Panc1 (cell line): ENCODE measurements around the gene ZNF212.

Experiments used
- POLR2AphosphoS5 ChIP-seq: IDR thresholded peaks from 2 replicates; pipeline ENCODE4 v1.6.1; 2012; ENCODE audit warnings: mild to moderate bottlenecking, low read depth, low read length, moderate library complexity
- TF ChIP-seq, protein P1 (sequence below): fragments of 450-650 bp; IDR thresholded peaks from 2 replicates; pipeline ENCODE4 v1.5.1; 2017; ENCODE audit warnings: mild to moderate bottlenecking

DNA sequence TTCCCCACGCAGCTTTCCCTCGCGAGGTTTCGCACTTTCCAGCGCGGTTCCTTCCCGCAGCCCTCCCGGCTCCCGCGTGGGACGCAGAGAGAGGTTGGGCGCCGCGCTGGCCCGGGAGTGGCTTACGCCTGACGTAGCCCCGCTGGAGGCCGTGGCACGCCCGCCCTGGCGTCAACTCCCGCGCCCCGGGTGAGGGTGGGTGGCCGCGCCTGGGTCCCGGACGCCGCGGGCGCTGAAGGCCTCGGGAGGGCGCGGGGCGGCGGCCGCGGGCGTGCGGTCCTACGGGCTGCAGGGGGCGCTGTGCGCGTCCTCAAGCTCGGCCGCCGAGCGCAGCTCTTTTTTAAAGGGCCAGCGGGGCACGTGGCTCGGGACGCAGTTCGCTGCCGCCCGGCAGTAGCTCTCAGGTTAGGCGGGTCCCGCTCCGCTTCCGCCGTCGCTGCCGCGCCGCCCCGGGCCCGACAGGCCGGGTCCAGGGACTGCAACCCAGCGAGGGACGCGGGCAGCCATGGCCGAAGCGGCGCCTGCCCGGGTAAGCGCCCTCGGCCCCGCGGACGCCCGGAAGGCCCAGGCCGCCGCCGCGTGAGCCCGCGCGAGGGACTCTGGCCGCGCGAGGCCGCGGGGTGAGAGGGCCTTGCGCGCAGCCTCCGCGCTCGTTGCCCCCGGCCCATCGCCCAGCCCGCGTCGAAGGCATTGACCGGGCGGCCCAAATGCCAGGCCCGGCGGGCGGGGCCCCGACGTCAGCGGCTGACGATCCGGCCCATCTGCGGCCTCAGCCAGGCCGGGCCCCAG is 22.6 kb downstream of the ZNF212 start, which contains the start of gene ZNF783:
- TF ChIP-seq, protein P1, sequence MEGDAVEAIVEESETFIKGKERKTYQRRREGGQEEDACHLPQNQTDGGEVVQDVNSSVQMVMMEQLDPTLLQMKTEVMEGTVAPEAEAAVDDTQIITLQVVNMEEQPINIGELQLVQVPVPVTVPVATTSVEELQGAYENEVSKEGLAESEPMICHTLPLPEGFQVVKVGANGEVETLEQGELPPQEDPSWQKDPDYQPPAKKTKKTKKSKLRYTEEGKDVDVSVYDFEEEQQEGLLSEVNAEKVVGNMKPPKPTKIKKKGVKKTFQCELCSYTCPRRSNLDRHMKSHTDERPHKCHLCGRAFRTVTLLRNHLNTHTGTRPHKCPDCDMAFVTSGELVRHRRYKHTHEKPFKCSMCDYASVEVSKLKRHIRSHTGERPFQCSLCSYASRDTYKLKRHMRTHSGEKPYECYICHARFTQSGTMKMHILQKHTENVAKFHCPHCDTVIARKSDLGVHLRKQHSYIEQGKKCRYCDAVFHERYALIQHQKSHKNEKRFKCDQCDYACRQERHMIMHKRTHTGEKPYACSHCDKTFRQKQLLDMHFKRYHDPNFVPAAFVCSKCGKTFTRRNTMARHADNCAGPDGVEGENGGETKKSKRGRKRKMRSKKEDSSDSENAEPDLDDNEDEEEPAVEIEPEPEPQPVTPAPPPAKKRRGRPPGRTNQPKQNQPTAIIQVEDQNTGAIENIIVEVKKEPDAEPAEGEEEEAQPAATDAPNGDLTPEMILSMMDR: peak; percentile 95
- peak; percentile 26 for TF ChIP-seq POLR2AphosphoS5
